ENCODE measurements around the gene LIG1. TPM values are rescaled to one million over a fixed set of nuclear protein-coding genes. Genes with fewer than 3 reads are reported as not detected.

The LIG1 gene
- total and polyA plus RNA-seq, 9 of the 15 experiments (the other 6 are each of a cell fraction or from before 2014, with no cell fraction given) = 9.6 to 114 (median 71.1) TPM

- H3K9ac ChIP-seq (ENCODE audit: insufficient read depth in 1 of 2, low read depth in 2 of 2, low read length in 2 of 2) = no peak overlapping the region
- BruUV-seq (replicated peaks) = no TSS peak
- H3K27me3 ChIP-seq (ENCODE audit: control insufficient read depth in 2 of 2, insufficient read depth in 2 of 2, low read length in 2 of 2) = peaks cover 13 to 38% of the 10 kb centered on the region in 2 experiments; a peak in 4 of 5 replicates
- in situ Hi-C loops (cut with MboI) (no loop called here), intact Hi-C loops (cut with micrococcal nuclease) (no loop called here)
- DNase-seq (ENCODE audit: extremely low read depth in 1 of 4, low spot score in 3 of 4) (no peak), FAIRE-seq (no peak), ATAC-seq (no peak)
- CTCF ChIA-PET (ENCODE audit: low intra/inter-chr PET ratio) = no interaction called here
- POLR2A ChIA-PET = interaction anchor here (1.1 kb wide), 1 partner anchor 9 kb away, joined by 4 read pairs; no protein-coding TSS in a partner anchor
- no peaks in the 10 kb centered on the region for H3K4me1 ChIP-seq (replicated peaks in 1 of 2; ENCODE audit: control insufficient read depth in 2 of 2, insufficient read depth in 2 of 2, low read length in 2 of 2)
- no peaks in the 10 kb centered on the region for H3K9me3 ChIP-seq (replicated peaks; ENCODE audit: control insufficient read depth, insufficient read depth, low read depth, low read length)
- H3K4me2 ChIP-seq (ENCODE audit: insufficient read depth, low read length) = no peak overlapping the region
- H3K9me1 ChIP-seq (ENCODE audit: control insufficient read depth, insufficient read depth, low read length) = no peaks in the 10 kb centered on the region
- H3K79me2 ChIP-seq (ENCODE audit: control insufficient read depth, insufficient read depth, low read length) = no peaks in the 10 kb centered on the region
- no peaks in the 10 kb centered on the region for H3K36me3 ChIP-seq (ENCODE audit: control insufficient read depth, insufficient read depth, low read length)
- no peak overlapping the region for H3K27ac ChIP-seq (ENCODE audit: extremely low read depth, low read depth, low read length)
- H2AFZ ChIP-seq (ENCODE audit: low read depth, low read length) = no peak overlapping the region
- H3K4me3 ChIP-seq = no peak overlapping the region
- WGBS (ENCODE audit: insufficient coverage, low coverage, missing lambda C conversion rate) = 0% methylated on average over 2 of the region's 2 CpGs
- no peaks in the 10 kb centered on the region for H4K20me1 ChIP-seq (replicated peaks; ENCODE audit: control insufficient read depth, insufficient read depth, low read length)
- TF ChIP-seq HIVEP1 (CRISPR knock-in tag; IDR thresholded peaks at IDR 0.05) (no peak), ZMIZ1 (IDR thresholded peaks at IDR 0.05; ENCODE audit: low read depth in 2 of 2, low read length in 2 of 2) (no peak), POLR3G (IDR thresholded peaks at IDR 0.05; ENCODE audit: extremely low read depth, insufficient read length, insufficient replicate concordance) (no peak), POLR3A (IDR thresholded peaks at IDR 0.05; ENCODE audit: borderline replicate concordance, extremely low read depth, insufficient read depth, insufficient read length) (no peak), NR2C2 (CRISPR knock-in tag; IDR thresholded peaks at IDR 0.05) (no peak), NR2C2 (tag; IDR thresholded peaks at IDR 0.05) (no peak), CREB3L1 (IDR thresholded peaks at IDR 0.05; ENCODE audit: borderline replicate concordance, low read depth) (no peak), ZNF318 (IDR thresholded peaks at IDR 0.05; ENCODE audit: borderline replicate concordance in 1 of 2, low read depth in 1 of 2) (no peak), KAT7 (CRISPR knock-in tag; IDR thresholded peaks at IDR 0.05; ENCODE audit: borderline replicate concordance) (no peak)
These were observed 75.3 kb downstream of the LIG1 start for GRCh38 chr19:48094855-48095203.

Measured in K562 (cell line).